BLaER1 (cell line): Measurements from ENCODE around the gene BAX.

Experiments
- H3K27ac ChIP-seq: shearing (Covaris generic); formaldehyde crosslinking; 2 replicates; pipeline ENCODE4 v1.8.1; 2022
- H3K27me3 ChIP-seq: shearing (Covaris generic); formaldehyde crosslinking; 2 replicates; pipeline ENCODE4 v1.8.1; 2022
- H3K36me3 ChIP-seq: shearing (Covaris generic); formaldehyde crosslinking; 2 replicates; pipeline ENCODE4 v1.8.1; 2022
- H3K4me1 ChIP-seq: shearing (Covaris generic); formaldehyde crosslinking; 2 replicates; pipeline ENCODE4 v1.8.1; 2022
- H3K4me2 ChIP-seq: shearing (Covaris generic); formaldehyde crosslinking; 2 replicates; pipeline ENCODE4 v1.8.1; 2022
- H3K4me3 ChIP-seq: shearing (Covaris generic); formaldehyde crosslinking; 2 replicates; pipeline ENCODE4 v1.8.1; 2022
- H3K9ac ChIP-seq: shearing (Covaris generic); formaldehyde crosslinking; 2 replicates; pipeline ENCODE4 v1.8.1; 2022
- H3K9me3 ChIP-seq: shearing (Covaris generic); formaldehyde crosslinking; 2 replicates; pipeline ENCODE4 v1.8.1; 2022
- H4K20me1 ChIP-seq: shearing (Covaris generic); formaldehyde crosslinking; 2 replicates; pipeline ENCODE4 v1.8.1; 2022
- Cebpa-rat ChIP-seq: shearing (Covaris generic); IDR thresholded peaks from 2 replicates; pipeline ENCODE4 v1.8.1; 2022

The BAX gene

DNA sequence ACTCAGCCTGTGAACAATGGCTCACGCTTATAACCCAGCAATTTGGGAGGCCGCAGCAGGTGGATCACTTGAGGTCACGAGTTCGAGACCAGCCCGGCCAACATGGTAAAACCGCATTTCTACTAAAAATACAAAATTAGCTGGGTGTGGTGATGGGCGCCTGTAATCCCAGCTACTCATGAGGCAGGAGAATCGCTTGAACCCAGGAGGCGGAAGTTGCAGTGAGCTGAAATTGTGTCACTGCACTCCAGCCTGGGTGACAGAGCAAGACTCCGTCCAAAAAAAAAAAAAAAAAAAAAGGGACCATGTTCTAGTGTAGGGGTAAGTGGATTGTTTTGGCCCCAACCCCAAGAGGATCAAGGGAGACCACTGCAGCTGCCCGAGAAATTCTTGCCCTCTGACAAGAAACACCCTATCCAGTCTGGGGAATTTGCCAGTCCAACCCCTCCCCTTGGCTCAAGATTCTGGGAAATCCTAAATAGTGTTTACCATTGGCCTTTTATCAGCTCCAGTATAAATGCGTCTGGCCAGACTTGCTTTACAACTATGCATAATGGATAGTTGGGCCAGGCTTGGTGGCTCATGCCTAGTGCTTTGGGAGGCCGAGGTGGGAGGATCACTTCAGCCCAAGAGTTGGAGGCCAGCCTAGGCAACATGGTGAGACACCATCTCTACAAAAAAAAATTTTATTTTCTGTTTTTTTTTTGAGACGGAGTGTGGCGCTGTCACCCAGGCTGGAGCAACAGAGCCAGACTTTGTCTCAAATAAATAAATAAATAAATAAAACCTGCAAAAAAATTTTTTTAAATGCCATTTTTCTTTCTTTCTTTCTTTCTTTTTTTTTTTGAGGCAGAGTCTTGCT is 26.3 kb upstream of the BAX start:
- peaks cover 13% of the 10 kb centered on the region for H3K27me3 ChIP-seq
- no peak overlapping the region for H3K27ac ChIP-seq
- no peaks in the 10 kb centered on the region for H3K9me3 ChIP-seq
- no peak overlapping the region for H3K9ac ChIP-seq
- no peaks in the 10 kb centered on the region for H3K4me1 ChIP-seq
- no peak overlapping the region for H3K4me3 ChIP-seq
- H3K4me2 ChIP-seq, result no peak overlapping the region
- peaks cover 3% of the 10 kb centered on the region; the same call in 1 of the 2 replicates for H3K36me3 ChIP-seq
- TF ChIP-seq Cebpa-rat, result no peak
- no peaks in the 10 kb centered on the region for H4K20me1 ChIP-seq

DNA sequence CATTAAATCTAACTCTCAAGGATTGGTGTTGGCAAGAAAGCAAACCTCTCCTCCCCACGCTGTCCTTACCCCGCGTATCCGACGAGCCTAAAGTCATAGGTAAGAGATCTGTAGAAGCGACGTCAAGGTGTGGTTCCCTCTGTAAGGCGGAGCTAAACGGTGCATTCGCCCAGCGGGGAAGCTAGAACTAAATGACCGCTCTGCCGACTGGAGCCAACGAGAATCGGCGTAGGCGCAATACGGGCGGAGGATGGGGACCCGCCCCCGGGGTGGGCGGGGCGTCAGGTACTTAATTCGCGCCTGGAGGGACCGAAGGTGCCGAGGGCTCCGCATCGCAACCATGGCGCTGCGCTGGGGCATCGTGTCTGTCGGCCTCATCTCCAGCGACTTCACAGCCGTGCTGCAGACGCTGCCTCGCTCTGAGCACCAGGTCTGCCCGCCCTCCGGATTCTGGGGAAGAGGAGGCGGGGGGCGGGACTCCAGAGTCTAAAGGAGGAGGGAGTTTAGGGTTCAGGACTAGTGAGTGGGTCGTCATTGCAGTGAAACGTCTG is 21.2 kb upstream of the BAX start, which contains the start of gene DHDH:
Gene DHDH, plus strand, starts transcription at position 318 of the 551 bp plus-strand sequence. Its CDS starts 23 bp downstream, at position 341.
- peak within 1 kb of the TSS; percentile 87 for H3K4me2 ChIP-seq
- H3K4me1 ChIP-seq, result peaks cover 13% of the 10 kb centered on the region
- no peak within 1 kb of the TSS for H3K27ac ChIP-seq
- no peaks in the 10 kb centered on the region for H3K36me3 ChIP-seq
- H3K9me3 ChIP-seq, result 0 out of 2 replicates have a peak, but pooled peaks cover 3% of the 10 kb centered on the region
- no peak for TF ChIP-seq Cebpa-rat
- peaks cover 24% of the 10 kb centered on the region for H3K27me3 ChIP-seq
- H3K9ac ChIP-seq, result peak within 1 kb of the TSS; percentile 16; the same call in 1 of the 2 replicates
- peak within 1 kb of the TSS; percentile 64 for H3K4me3 ChIP-seq
- no peaks in the 10 kb centered on the region for H4K20me1 ChIP-seq

DNA sequence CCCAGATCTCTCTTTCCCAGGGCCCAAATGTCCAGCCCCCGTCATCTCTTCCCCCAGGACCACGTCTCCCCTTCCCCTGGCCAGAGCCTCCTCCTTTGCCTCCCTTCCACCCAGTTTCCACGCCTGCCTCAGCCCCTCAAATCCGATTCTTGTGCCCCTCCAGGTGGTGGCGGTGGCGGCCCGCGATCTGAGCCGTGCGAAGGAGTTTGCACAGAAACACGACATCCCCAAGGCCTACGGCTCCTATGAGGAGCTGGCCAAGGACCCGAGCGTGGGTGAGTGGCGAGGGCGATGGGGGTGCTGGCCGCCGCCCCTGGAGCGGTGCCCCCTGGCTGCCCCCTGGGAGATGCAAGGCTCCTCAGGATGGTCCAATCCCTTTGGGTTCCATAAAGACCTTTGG is 19.8 kb upstream of the BAX start:
- no peak for TF ChIP-seq Cebpa-rat
- Histone ChIP-seq H4K20me1 (no peaks in the 10 kb centered on the region), H3K4me2 (no peak overlapping the region)

DNA sequence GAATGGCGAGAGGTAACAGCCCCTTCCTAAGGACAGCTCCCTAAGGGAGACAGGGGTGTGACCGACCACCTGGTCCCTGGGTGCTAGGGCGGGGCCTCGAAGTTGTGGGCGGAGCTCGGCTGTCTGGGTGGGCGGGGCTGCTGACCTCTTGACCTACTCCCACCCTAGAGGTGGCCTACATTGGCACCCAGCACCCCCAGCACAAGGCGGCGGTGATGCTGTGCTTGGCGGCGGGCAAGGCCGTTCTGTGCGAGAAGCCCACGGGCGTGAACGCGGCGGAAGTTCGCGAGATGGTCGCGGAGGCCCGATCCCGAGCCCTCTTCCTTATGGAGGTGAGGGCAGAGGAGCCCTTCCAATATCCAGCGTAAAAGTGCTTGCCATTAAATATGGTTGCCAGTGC is 18.8 kb upstream of the BAX start:
- no peaks in the 10 kb centered on the region for H4K20me1 ChIP-seq

More for the DNA sequence above, 19.8 kb upstream of the BAX start:
- H3K9me3 ChIP-seq, result 0 out of 2 replicates have a peak, but pooled peaks cover 3% of the 10 kb centered on the region
- no peak overlapping the region for H3K4me3 ChIP-seq
- H3K27ac ChIP-seq, result no peak overlapping the region
- no peaks in the 10 kb centered on the region; the same call in 1 of the 2 replicates for H3K36me3 ChIP-seq
- H3K27me3 ChIP-seq, result peaks cover 24% of the 10 kb centered on the region
- H3K4me1 ChIP-seq, result peaks cover 17% of the 10 kb centered on the region
- no peak overlapping the region for H3K9ac ChIP-seq

DNA sequence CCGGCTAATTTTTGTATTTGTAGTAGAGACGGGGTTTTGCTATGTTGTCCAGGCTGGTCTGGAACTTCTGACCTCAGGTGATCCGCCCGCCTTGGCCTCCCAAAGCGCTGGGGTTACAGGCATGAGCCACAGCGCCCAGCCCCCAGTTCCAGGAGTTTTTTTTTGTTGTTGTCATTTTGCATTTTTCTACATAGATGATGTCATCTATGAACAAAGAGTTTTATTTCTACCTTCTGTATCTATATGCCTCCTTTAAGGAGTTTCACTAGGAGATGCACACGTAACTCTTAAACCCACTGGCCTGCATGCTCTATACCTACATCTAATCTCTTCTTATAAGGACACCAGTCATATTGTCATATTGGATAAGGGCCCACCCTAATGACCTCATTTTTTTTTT is 16.4 kb upstream of the BAX start:
- peak overlapping the region; percentile 39 for H3K4me2 ChIP-seq
- H3K4me3 ChIP-seq, result no peak overlapping the region
- H4K20me1 ChIP-seq, result no peaks in the 10 kb centered on the region
- H3K9me3 ChIP-seq, result peaks cover 20% of the 10 kb centered on the region
- peaks cover 13% of the 10 kb centered on the region for H3K36me3 ChIP-seq
- no peak overlapping the region for H3K27ac ChIP-seq
- no peak overlapping the region for H3K9ac ChIP-seq
- TF ChIP-seq Cebpa-rat, result no peak
- peaks cover 12% of the 10 kb centered on the region for H3K27me3 ChIP-seq
- peaks cover 19% of the 10 kb centered on the region for H3K4me1 ChIP-seq

More for the DNA sequence above, 18.8 kb upstream of the BAX start:
- Histone ChIP-seq H3K27me3 (peaks cover 24% of the 10 kb centered on the region), H3K9ac (no peak overlapping the region), H3K27ac (no peak overlapping the region), H3K4me2 (no peak overlapping the region), H3K36me3 (peaks cover 4% of the 10 kb centered on the region), H3K9me3 (peaks cover 12% of the 10 kb centered on the region), H3K4me1 (peaks cover 17% of the 10 kb centered on the region), H3K4me3 (no peak overlapping the region)
- no peak for TF ChIP-seq Cebpa-rat

DNA sequence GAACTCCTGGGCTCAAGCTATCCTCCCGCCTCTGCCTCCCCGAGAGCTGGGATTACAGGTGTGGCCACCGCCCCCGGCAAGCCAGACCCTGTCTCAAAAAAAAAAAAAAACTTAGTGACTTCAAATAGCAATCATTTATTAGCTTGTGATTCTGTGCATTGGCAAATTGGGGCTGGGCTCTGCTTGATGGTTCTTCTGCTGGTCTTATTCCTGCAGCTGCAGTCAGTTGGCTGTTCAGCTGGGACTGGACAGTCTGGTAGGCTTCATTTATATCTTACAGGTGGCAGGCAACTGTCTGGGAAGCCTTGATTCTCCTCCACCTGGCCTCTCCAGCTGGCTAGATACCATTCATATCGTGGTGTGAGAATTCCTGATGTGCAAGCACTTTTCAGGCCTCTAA is 13.8 kb upstream of the BAX start:
- Histone ChIP-seq H4K20me1 (no peaks in the 10 kb centered on the region), H3K27me3 (no peaks in the 10 kb centered on the region), H3K4me2 (no peak overlapping the region), H3K4me3 (no peak overlapping the region), H3K9me3 (peaks cover 20% of the 10 kb centered on the region), H3K9ac (no peak overlapping the region), H3K27ac (no peak overlapping the region), H3K4me1 (peaks cover 31% of the 10 kb centered on the region), H3K36me3 (peaks cover 13% of the 10 kb centered on the region)
- TF ChIP-seq Cebpa-rat, result no peak

DNA sequence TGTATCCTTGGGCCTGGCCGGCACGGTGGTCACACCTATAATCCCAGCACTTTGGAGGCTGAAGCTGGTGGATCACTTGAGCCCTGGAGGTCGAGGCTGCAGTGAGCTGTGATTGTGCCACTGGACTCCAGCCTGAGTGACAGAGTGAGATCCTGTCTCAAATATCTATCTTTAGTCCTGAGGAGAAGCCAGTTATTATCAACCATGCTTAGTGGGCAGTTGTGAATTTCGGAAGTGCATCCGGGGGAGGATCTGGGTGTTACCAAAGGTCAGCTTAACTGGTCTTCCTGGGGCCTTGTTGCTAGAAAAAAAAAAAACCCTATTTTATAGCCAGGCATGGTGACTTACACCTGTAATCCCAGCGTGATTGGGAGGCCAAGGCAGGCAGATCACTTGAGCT is 11.6 kb upstream of the BAX start:
- no peak overlapping the region for H3K4me2 ChIP-seq
- H3K27ac ChIP-seq, result no peak overlapping the region
- no peaks in the 10 kb centered on the region for H4K20me1 ChIP-seq
- no peak overlapping the region for H3K9ac ChIP-seq
- H3K4me1 ChIP-seq, result peaks cover 31% of the 10 kb centered on the region
- no peaks in the 10 kb centered on the region for H3K27me3 ChIP-seq
- no peak for TF ChIP-seq Cebpa-rat
- H3K36me3 ChIP-seq, result peaks cover 24% of the 10 kb centered on the region
- peaks cover 39% of the 10 kb centered on the region for H3K9me3 ChIP-seq
- H3K4me3 ChIP-seq, result no peak overlapping the region

DNA sequence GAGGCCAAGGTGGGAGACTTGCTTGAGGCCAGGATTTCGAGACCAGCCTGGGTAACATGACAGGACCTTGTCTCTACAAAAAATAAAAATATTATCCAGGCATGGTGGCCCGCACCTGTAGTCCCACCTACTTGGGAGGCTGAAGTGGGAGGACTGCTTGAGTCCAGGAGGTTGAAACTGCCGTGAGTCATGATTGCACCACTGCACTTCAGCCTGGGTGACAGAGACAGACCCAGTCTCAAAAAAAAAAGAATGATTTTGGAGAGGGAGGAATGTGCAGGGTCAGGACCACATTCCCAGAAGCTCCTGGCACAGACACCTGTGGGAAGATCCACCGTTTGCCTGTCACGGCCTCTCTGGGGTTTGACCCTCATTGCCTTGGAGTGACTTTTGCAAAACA is 9.3 kb upstream of the BAX start:
- peaks cover 49% of the 10 kb centered on the region for H3K9me3 ChIP-seq

DNA sequence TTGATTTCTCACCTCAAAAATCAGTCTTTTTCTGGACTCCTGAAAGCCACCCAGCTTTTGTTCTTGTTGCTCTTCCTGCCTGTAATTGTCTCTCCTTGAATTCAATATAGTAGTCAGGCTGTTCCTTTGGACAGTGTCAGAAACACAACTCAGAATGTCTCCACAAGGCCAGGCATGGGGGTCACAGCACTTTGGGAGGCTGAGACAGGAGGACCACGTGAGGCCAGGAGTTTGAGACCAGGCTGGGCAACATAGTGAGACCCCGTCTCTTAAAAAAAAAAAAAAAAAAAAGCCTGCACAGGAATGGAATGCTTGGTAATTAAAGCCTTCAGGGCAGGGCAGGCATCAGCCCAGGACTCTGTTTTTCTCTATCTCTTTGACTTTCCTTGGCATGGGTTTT is 8.9 kb upstream of the BAX start:
- Histone ChIP-seq H3K36me3 (peaks cover 20% of the 10 kb centered on the region), H3K9me3 (peaks cover 45% of the 10 kb centered on the region), H3K4me2 (no peak overlapping the region), H3K4me1 (peaks cover 41% of the 10 kb centered on the region), H3K9ac (no peak overlapping the region), H3K27ac (no peak overlapping the region), H4K20me1 (no peaks in the 10 kb centered on the region), H3K27me3 (no peaks in the 10 kb centered on the region), H3K4me3 (no peak overlapping the region)
- no peak for TF ChIP-seq Cebpa-rat

More for the DNA sequence above, 9.3 kb upstream of the BAX start:
- no peak overlapping the region for H3K9ac ChIP-seq
- no peak overlapping the region for H3K4me2 ChIP-seq
- TF ChIP-seq Cebpa-rat, result no peak
- no peaks in the 10 kb centered on the region for H4K20me1 ChIP-seq
- peaks cover 24% of the 10 kb centered on the region for H3K36me3 ChIP-seq
- H3K4me1 ChIP-seq, result peaks cover 37% of the 10 kb centered on the region
- H3K4me3 ChIP-seq, result no peak overlapping the region
- H3K27ac ChIP-seq, result no peak overlapping the region
- H3K27me3 ChIP-seq, result no peaks in the 10 kb centered on the region
